Superior temporal gyrus (tissue), 1 donor: Measurements from ENCODE around the gene CPZ.

Experiments used
- DNase-seq: peaks from one replicate; pipeline ENCODE4 v3.0.0-alpha.2; 2016; ENCODE audit errors: extremely low spot score

Gene CPZ

GRCh38 chr4:8592366-8593263 lies at the start of gene CPZ:
Gene CPZ, plus strand, starts transcription at chr4:8592765. Its CDS starts 69 bp downstream, at chr4:8592834.
- DNase-seq, result no peak

GRCh38 chr4:8542776-8543525 lies 49.6 kb upstream of the CPZ start:
- DNase-seq, result no peak

DNA sequence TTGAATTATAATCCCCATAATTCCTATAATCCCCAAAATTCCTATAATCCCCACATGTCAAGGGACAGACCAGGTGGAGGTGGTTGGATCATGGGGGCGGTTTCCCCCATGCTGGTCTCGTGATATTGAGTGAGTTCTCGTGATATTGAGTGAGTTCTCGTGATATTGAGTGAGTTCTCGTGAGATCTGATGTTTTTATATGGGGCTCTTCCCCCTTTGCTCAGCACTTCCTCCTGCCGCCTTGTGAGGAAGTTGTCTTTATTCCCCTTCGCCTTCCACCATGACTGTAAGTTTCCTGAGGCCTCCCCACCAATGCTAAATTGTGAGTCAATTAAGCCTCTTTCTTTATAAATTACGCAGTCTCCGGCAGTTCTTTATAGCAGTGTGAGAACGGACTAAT lies 48.9 kb upstream of the CPZ start:
- DNase-seq, result no peak

GRCh38 chr4:8544282-8544681 lies 48.3 kb upstream of the CPZ start:
- no peak for DNase-seq

GRCh38 chr4:8544741-8545438 lies 47.7 kb upstream of the CPZ start:
- no peak for DNase-seq

DNA sequence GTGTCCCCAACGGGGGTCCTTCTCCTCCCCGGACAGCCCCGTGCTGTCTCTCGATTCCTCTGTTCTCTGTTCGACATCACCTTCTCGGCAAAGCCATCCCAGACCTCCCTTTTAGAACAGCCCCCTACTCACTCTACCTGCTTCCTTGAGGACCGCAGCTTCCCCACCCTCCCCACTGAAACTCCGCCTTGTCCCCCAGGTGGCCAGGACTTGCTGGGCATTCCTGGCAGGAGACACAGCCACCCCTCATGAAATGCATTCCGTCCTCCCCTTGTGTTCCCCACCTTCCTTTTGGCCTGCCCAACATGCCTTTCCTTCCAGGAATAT lies 47.2 kb upstream of the CPZ start:
- DNase-seq, result no peak

DNA sequence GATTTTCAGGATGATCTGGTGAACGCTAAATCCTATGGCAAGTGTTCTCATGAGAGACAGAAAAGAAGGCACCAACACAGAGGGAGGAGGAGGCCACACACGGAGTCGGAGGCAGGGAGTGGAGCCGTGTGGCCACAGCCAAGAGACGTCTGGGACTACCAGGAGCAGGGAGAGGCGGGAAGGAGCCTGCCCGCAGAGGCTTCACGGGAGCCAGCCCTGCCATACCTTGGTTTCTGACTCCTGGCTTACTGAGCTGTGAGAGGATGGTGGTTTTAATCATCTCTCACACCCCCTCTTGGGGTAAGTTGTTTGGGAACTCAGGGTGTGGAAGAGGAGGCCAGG lies 45.8 kb upstream of the CPZ start:
- no peak for DNase-seq

DNA sequence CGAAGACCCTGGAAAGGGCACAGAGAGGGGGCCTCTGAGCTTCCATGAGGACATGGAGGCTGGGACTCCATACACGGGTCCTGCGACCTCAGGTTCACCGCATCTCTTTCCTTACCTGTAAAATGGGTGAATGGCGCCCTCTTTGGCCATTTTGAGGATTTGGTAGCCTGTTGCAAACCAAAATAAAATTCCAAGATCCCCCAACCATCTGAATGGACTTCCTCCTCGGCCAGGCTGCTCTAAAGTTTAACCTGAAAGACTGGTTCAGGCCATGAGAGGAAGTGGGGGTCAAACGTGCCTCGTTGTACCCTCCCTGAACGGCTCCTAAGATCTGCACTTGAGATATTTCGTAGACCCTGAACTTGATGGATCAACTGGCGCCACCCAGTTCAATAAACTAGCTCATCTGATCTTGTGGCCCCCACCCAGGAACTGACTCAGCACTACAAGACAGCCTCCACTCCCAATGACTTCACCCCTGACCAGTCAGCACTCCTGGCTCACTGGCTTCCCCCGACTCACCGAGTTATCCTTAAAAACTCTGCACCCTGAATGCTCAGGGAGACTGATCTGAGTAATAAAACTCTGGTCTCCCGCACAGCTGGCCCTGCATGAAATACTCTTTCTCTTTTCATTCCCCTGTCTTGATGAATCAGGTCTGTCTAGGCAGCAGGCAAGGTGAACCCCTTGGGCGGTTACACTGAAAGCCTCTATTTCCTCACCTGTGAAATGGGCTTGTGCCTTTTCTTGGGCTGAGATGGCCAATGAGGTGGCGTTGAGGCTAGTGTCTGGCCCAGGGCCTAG lies 45.3 kb upstream of the CPZ start:
- no peak for DNase-seq

- DNase-seq, result no peak
These were observed 44.4 kb upstream of the CPZ start for GRCh38 chr4:8547912-8548730.

GRCh38 chr4:8548731-8549351 lies 43.7 kb upstream of the CPZ start:
- DNase-seq, result no peak

DNA sequence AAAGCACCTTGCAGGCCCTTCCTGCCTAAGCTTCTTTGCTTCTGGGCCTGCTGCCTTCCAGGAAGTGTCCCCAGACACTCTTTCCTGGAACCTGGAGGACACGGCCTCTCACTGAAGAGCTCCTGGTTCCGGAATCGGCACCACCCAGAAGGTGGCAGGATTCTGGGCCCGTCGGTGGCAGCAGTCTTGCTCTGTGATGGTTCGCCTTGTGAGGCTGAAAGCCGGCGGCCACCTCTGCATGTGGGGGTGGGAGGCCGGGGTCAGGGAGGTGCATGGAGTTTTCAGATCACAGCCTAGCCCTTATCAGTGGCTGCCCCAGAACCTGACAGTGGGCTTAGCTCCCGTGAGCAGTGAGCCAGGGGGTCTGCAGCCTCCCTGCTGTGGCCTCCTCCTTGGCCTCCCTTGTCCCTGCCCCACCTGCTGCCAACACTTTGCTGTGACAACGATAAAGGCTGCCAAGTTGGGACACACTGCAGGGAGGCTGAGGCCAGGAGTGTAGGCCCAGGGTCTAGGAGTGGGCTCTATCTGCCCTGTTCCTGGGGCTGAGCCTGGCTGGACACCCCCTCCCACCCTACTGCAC lies 43.1 kb upstream of the CPZ start:
- DNase-seq, result no peak

- no peak for DNase-seq
These were observed 41.9 kb upstream of the CPZ start for GRCh38 chr4:8550691-8551090.

DNA sequence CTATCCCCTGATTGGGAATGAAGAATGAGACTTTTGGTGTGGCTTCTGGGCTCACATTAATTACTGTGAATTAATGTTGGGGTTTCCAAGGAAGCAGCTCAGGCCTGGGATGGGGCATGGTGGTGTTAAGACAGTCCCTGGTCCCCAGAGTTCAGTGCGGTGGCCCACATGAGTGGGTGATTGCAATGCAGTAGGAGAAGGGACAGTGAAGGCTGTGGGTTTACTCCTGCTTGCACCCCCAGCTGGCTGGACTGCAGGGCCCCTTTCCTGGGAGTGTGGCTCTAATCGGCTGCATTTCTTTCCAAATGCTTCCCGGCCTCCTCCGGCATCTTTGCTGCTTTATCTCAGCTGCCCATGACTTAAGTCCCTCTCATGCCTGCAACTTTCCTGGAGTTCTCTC lies 40.5 kb upstream of the CPZ start:
- no peak for DNase-seq

GRCh38 chr4:8552581-8553205 lies 39.9 kb upstream of the CPZ start:
- DNase-seq, result no peak

DNA sequence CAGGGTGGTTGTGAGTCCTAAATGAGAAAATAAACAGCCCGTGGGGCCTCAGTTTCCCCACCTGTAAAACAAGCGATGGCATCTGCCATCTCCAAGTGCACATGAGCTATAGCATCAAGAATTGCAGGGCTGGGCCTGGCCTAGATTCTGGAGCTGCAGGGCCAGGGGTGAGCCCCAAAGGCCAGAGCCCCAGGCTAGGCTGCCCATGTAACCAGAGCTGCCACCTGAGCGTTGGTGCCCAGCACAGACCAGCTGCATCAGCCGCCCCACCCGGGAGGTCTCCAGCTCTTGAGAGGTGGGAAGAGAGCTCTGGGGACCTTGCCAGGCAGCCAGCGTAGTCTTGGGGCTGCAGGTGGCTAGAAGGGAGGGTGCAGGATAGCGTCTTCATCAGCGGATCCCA lies 39.3 kb upstream of the CPZ start:
- no peak for DNase-seq

DNA sequence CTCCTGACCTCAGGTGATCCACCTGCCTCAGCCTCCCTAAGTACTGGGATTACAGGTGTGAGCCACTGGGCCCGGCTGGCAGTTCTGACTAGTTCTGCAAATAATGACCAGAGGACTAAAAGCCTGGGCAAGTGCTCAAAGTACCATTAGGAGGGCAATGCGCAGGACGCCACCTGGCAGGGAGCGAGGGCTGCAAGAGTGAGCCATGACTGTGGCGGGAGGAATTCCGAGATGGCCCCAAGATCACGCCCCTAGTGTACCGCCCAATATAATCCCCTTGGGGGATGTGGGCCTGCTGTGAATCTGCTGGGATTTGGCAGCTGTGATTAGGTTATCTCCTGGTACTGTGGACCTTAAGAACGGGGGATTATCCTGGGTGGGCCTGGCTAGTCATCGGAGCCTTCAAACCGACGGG lies 38.6 kb upstream of the CPZ start:
- no peak for DNase-seq

- DNase-seq, result no peak
These were observed 37.9 kb upstream of the CPZ start for GRCh38 chr4:8554555-8555100.

- no peak for DNase-seq
These were observed 36.8 kb upstream of the CPZ start for GRCh38 chr4:8555716-8556115.
